DOHH2 (cell line): ENCODE results near the gene PKD1L1.

Source experiments
- EZH2phosphoT487 ChIP-seq: fragments of 200-600 bp; sonication (generic); IDR thresholded peaks from 2 replicates; pipeline ENCODE4 v1.6.1; 2017; ENCODE audit warnings: borderline replicate concordance, mild to moderate bottlenecking, antibody characterized with exemption, low read length, moderate library complexity, mixed read lengths
- TF ChIP-seq, protein P1 (sequence below): fragments of 200-600 bp; sonication (generic); IDR thresholded peaks from one replicate; pipeline ENCODE4 v1.5.1; 2014; ENCODE audit warnings: antibody characterized with exemption, mild to moderate bottlenecking, low read depth, low read length; ENCODE audit not compliant: poor library complexity, severe bottlenecking

DNA sequence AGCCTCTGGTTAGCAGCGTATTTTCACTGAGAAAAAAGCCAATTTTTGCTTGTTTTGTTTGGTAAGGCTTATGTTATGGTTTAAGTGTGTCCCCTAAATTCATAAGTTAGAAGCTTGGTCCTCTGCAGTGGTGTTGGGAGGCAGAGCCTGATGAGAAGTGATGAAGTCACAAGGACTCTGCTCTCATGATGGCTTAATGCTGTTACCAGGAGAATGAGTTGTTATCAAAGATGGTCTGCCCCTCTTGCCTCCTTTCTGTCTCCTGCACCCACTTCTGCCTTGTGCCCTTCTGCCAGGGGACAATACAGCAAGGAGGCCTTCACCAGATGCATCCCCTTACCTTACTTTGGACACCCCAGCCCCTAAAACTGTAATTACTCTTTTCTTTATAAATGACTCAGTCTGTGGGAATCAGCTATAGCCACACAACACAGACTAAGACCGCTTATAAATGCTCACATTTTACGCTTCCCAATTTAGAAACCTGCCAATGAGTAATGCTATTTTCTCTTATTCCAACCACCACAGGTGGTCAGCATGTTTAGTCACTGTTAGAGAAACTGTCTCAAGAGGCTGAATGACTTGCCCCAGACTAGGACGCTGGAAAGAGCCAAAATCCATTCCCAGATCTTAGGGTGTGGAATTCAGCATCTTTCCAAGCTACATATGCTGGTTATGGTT lies 6.1 kb upstream of the PKD1L1 start:
- TF ChIP-seq, protein P1, sequence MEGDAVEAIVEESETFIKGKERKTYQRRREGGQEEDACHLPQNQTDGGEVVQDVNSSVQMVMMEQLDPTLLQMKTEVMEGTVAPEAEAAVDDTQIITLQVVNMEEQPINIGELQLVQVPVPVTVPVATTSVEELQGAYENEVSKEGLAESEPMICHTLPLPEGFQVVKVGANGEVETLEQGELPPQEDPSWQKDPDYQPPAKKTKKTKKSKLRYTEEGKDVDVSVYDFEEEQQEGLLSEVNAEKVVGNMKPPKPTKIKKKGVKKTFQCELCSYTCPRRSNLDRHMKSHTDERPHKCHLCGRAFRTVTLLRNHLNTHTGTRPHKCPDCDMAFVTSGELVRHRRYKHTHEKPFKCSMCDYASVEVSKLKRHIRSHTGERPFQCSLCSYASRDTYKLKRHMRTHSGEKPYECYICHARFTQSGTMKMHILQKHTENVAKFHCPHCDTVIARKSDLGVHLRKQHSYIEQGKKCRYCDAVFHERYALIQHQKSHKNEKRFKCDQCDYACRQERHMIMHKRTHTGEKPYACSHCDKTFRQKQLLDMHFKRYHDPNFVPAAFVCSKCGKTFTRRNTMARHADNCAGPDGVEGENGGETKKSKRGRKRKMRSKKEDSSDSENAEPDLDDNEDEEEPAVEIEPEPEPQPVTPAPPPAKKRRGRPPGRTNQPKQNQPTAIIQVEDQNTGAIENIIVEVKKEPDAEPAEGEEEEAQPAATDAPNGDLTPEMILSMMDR: no peak
- no peak for TF ChIP-seq EZH2phosphoT487
